BE2C (cell line): ENCODE data around the gene TP53BP1.
A peak's percentile ranks its signal among the peaks of the same experiment; 100 is the strongest.

Experiments used
- DNase-seq: peaks from one replicate; pipeline ENCODE4 v3.0.0-alpha.2; 2020
- H3K27me3 ChIP-seq: fragments of 250-450 bp; sonication (Bioruptor Pico); 2 replicates; pipeline ENCODE4 v1.5.1; 2020; ENCODE audit warnings: mild to moderate bottlenecking
- H3K36me3 ChIP-seq: fragments of 250-450 bp; sonication (Bioruptor Pico); 2 replicates; pipeline ENCODE4 v1.5.1; 2020; ENCODE audit warnings: mild to moderate bottlenecking
- H3K4me1 ChIP-seq: fragments of 250-450 bp; sonication (Bioruptor Pico); 2 replicates; pipeline ENCODE4 v1.5.1; 2020
- H3K4me3 ChIP-seq: 2 replicates; pipeline ENCODE4 v1.5.1; 2011; ENCODE audit warnings: low read depth, low read length
- H3K9me3 ChIP-seq: fragments of 250-450 bp; sonication (Bioruptor Pico); 2 replicates; pipeline ENCODE4 v1.5.1; 2020
- TF ChIP-seq, protein P1 (sequence below): IDR thresholded peaks from 2 replicates; pipeline ENCODE4 v1.5.1; 2012; ENCODE audit warnings: mild to moderate bottlenecking, low read depth, low read length

Gene TP53BP1

DNA sequence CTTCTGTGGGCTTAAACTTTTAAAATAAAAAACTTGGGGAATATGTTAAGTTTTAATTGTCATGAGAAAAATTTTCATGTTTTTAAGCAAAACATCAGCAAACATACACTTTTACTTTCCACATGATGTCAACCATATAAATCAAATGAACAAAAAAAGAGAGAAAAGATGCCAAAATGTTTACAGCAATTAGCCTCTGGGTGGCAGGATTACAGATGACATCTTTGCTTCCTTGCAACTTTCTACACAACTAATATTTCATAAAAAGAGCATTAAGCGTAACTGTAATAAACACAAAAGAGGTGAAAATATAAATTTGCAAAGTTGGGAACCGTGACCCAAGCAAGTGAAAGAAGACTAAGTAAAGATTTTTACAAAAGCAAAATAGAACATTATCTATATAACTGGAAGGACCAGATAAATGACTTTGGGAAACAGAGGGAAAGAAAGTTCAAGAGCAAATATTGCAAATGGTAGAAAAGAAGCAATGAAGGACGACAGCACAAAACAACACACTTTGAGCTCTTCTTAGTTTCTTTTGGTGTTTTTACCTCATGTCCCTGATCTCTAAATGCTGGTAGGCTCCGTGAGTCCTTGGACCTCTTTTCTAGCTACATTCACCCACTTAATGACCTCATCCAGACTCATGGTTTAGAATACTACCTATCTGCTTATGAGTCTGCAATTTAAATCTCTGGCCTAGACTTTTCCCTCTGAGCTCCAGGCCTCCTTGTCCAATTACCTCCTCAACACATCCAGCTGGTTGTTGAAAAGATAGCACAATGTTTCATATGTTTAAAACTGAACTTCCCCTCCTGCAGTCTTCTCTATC is 9.4 kb downstream of the TP53BP1 start:
- DNase-seq, result no peak
- H3K9me3 ChIP-seq, result no peaks in the 10 kb centered on the region
- H3K4me1 ChIP-seq, result 0 out of 2 replicates have a peak, but pooled peaks cover 3% of the 10 kb centered on the region
- TF ChIP-seq, protein P1, sequence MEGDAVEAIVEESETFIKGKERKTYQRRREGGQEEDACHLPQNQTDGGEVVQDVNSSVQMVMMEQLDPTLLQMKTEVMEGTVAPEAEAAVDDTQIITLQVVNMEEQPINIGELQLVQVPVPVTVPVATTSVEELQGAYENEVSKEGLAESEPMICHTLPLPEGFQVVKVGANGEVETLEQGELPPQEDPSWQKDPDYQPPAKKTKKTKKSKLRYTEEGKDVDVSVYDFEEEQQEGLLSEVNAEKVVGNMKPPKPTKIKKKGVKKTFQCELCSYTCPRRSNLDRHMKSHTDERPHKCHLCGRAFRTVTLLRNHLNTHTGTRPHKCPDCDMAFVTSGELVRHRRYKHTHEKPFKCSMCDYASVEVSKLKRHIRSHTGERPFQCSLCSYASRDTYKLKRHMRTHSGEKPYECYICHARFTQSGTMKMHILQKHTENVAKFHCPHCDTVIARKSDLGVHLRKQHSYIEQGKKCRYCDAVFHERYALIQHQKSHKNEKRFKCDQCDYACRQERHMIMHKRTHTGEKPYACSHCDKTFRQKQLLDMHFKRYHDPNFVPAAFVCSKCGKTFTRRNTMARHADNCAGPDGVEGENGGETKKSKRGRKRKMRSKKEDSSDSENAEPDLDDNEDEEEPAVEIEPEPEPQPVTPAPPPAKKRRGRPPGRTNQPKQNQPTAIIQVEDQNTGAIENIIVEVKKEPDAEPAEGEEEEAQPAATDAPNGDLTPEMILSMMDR, result peak; percentile 51; the same call in 1 of the 2 replicates
- no peaks in the 10 kb centered on the region for H3K27me3 ChIP-seq
- H3K4me3 ChIP-seq, result no peak overlapping the region
- H3K36me3 ChIP-seq, result peaks cover 53% of the 10 kb centered on the region

GRCh38 chr15:43473885-43474284 is 19.1 kb downstream of the TP53BP1 start:
- TF ChIP-seq, protein P1, result no peak
- no peaks in the 10 kb centered on the region for H3K4me1 ChIP-seq
- no peak for DNase-seq
- peaks cover 76% of the 10 kb centered on the region for H3K36me3 ChIP-seq
- no peaks in the 10 kb centered on the region for H3K9me3 ChIP-seq
- no peaks in the 10 kb centered on the region for H3K27me3 ChIP-seq
- H3K4me3 ChIP-seq, result no peak overlapping the region

DNA sequence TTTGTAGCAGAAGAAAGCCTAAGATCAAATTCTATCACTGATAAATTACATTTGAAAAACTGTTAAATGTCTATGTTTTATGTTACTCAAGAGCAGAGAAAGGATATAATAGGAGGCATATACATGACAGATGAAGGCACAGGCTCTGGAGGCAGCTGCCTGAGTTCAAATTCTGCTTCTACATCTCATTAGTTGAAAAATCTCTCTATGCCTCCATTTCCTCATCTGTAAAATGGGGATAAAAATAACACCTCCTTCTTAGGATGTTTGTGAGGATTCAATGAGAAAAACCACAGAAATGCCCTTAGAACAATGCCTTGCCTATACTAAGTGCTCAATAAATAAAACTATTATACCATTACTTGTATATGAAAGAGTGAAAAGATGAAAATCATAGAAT is 21.0 kb downstream of the TP53BP1 start:
- Histone ChIP-seq H3K36me3 (peaks cover 78% of the 10 kb centered on the region), H3K27me3 (no peaks in the 10 kb centered on the region), H3K4me1 (no peaks in the 10 kb centered on the region), H3K9me3 (no peaks in the 10 kb centered on the region), H3K4me3 (no peak overlapping the region)
- TF ChIP-seq, protein P1, result no peak
- DNase-seq, result no peak

DNA sequence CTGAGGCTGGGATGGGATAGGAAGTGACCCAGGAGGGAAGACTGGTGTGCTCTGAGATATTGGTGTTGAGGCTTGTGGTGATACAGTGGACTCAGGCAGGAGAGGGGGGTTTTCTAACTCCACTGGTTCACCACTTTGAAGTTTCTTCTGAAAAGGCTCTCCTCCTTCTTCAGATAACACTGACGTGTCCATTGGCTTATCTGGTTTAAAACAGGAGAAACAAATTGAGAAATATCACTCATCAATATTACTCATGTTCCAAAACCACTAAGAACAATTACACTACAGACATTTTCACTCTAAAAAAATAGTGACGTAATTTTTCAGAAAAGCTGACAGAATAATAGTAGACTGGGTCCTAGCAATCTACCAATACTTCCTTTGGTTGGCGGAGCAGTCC is 23.1 kb downstream of the TP53BP1 start:
- peaks cover 62% of the 10 kb centered on the region for H3K36me3 ChIP-seq
- H3K27me3 ChIP-seq, result no peaks in the 10 kb centered on the region
- DNase-seq, result no peak
- TF ChIP-seq, protein P1, result no peak
- no peaks in the 10 kb centered on the region for H3K4me1 ChIP-seq
- H3K4me3 ChIP-seq, result no peak overlapping the region
- no peaks in the 10 kb centered on the region for H3K9me3 ChIP-seq

GRCh38 chr15:43465100-43465499 is 27.9 kb downstream of the TP53BP1 start:
- no peak for DNase-seq
- TF ChIP-seq, protein P1, result no peak
- Histone ChIP-seq H3K36me3 (peaks cover 55% of the 10 kb centered on the region), H3K9me3 (no peaks in the 10 kb centered on the region; the same call in 1 of the 2 replicates), H3K4me1 (no peaks in the 10 kb centered on the region), H3K4me3 (no peak overlapping the region), H3K27me3 (no peaks in the 10 kb centered on the region)

- H3K4me1 ChIP-seq, result no peaks in the 10 kb centered on the region
- no peaks in the 10 kb centered on the region for H3K27me3 ChIP-seq
- H3K36me3 ChIP-seq, result peaks cover 50% of the 10 kb centered on the region
- TF ChIP-seq, protein P1, result no peak
- no peak for DNase-seq
- no peak overlapping the region for H3K4me3 ChIP-seq
- H3K9me3 ChIP-seq, result no peaks in the 10 kb centered on the region; the same call in 1 of the 2 replicates
Observed at GRCh38 chr15:43463998-43464397, 29.0 kb downstream of the TP53BP1 start.
